H7 (cell line): ENCODE data around the gene SH3D19. TPM values are rescaled to one million over a fixed set of nuclear protein-coding genes. Genes with fewer than 3 reads are reported as not detected.

Experiments
- DNase-seq: peaks from one replicate; pipeline ENCODE4 v3.0.0; 2012
- H3K27me3 ChIP-seq: 2 replicates; pipeline ENCODE4 v1.6.0; 2011; ENCODE audit warnings: mild to moderate bottlenecking, low read length; ENCODE audit not compliant: control insufficient read depth, insufficient read depth
- H3K36me3 ChIP-seq: replicated peaks from 2 replicates; pipeline ENCODE4 v1.5.1; 2011; ENCODE audit warnings: low read length; ENCODE audit not compliant: control insufficient read depth, insufficient read depth
- H3K4me3 ChIP-seq: 2 replicates; pipeline ENCODE4 v1.5.1; 2011; ENCODE audit warnings: low read depth, mild to moderate bottlenecking, control low read depth, low read length, moderate library complexity; ENCODE audit not compliant: insufficient read depth
- total RNA-seq: library from RNA; depleted of rRNA; stranded (reverse); fragments of >200 nt; shearing (Covaris generic); gene quantifications from 2 replicates; pipeline ENCODE4 v1.2.3, GENCODE V29; 2014

SH3D19 gene
- total RNA-seq, 1 experiment from 2014 or later, result 24.8 TPM

DNA sequence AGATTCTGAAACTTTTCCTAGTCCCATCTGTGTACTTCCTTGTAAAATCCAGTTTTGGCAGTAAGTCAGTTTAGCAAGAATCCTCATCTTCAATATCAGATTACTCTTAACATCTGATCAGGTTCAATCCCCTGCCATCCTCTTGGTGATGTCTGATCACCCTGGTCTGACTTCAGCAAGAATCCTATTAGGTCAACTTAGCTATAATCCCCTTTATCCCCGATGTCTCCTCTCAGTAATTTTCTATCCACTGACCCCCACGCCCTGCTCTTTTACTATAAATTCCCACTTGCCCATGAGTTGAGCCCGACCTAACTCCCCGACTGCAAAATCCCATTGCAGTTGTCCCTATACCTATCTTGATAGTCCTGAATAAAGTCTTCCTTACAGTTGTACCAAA is 106.3 kb downstream of the SH3D19 start:
- no peak overlapping the region for H3K4me3 ChIP-seq
- H3K36me3 ChIP-seq, result 0 out of 2 replicates have a peak, but pooled peaks cover 1% of the 10 kb centered on the region
- no peak for DNase-seq
- no peaks in the 10 kb centered on the region for H3K27me3 ChIP-seq

DNA sequence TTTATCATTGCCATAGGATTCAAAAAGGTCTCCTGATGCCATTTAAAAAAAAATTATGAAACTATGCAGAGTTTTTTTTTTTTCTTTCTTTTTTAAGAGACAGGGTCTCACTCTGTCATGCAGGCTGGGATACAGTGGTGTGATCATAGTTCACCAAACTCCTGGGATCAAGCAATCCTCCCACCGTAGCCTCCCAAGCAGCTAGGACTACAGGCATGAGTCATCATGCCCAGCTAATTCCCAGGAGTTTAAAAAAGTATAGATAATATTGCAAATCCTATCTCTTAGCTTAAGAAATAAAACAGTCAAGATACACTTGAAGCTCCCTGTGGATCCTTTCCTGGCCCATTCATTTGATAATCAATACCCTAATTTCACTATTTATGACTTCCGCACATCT is 107.1 kb downstream of the SH3D19 start:
- Histone ChIP-seq H3K4me3 (no peak overlapping the region), H3K36me3 (0 out of 2 replicates have a peak, but pooled peaks cover 1% of the 10 kb centered on the region), H3K27me3 (no peaks in the 10 kb centered on the region)
- no peak for DNase-seq

DNA sequence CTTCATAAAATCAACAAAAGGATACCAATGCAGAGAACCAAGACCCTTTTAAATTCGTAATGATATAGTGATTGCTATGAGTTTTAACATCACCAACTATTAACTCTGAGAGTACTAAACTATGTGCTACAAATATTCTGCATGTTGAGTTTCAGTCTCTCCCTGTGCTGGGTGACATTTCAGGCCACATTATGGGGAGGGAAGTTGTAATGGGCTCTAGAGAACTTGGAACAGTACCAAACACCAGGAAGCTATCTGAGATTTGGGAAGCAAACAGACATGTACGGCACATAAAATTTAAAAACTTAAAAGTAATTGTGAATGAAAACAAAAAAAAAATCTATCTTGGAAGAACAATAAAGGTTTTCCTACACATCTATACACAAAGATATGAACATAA is 108.1 kb downstream of the SH3D19 start:
- H3K4me3 ChIP-seq, result no peak overlapping the region
- 0 out of 2 replicates have a peak, but pooled peaks cover 1% of the 10 kb centered on the region for H3K36me3 ChIP-seq
- no peaks in the 10 kb centered on the region for H3K27me3 ChIP-seq
- DNase-seq, result no peak

DNA sequence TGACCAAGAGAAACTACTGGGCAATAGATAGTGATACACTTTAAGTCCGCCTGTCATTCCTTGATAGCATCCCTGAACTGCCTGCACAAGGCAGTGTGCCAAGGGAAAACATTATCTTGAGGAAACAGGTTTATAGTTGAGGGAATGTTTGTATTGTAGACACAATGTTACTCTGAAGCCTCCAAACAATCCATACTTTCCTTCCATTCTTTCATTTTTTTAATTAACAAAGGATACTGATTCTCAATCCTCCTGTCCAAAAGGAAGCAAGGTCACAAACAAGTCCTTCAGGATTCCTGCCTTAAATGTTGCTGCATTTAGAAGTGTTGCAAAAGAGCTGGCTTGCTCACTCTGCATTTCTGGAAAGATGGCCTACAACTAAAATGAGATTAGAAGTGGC is 110.1 kb downstream of the SH3D19 start:
- Histone ChIP-seq H3K36me3 (0 out of 2 replicates have a peak, but pooled peaks cover 1% of the 10 kb centered on the region), H3K27me3 (no peaks in the 10 kb centered on the region), H3K4me3 (no peak overlapping the region)
- no peak for DNase-seq

DNA sequence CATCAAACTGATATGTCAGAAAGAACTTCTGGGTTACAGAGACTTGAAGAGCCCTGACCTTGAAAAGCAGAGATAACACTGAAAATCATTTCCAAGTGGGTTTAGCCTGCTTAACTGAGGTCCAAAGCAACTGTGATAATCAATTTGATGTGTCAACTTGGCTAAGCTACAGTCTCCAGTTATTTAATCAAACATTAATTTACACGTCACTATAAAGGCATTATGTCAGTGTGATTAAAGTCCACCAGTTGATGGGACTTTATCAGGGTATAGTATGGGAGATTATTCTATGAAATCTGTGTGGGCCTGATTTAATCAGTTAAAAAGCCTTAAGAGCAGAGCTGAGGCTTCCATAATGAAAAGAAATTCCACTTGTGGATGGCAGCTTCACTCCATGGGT is 117.5 kb downstream of the SH3D19 start:
- Histone ChIP-seq H3K27me3 (no peaks in the 10 kb centered on the region), H3K36me3 (no peaks in the 10 kb centered on the region), H3K4me3 (no peak overlapping the region)
- no peak for DNase-seq

DNA sequence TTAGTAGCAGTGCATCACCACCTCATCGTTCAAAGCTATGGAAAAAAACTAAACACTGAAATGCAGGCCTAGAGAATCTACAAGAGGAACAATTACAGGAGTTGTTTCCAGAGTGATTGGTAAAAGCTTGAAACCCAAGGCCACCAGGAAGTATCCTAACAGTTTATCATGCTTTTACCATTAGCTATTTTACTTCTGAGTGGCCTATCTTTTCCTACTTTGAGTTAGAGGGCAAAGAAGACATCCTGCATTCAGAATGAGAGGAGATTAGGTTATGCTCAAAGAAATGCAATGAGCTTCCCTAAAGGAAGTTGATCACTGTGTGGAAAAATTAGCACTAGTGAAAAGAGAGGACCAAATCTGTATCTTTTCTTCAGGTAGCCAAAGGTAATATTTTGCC is 118.2 kb downstream of the SH3D19 start:
- no peaks in the 10 kb centered on the region for H3K27me3 ChIP-seq
- no peaks in the 10 kb centered on the region for H3K36me3 ChIP-seq
- no peak for DNase-seq
- H3K4me3 ChIP-seq, result no peak overlapping the region

DNA sequence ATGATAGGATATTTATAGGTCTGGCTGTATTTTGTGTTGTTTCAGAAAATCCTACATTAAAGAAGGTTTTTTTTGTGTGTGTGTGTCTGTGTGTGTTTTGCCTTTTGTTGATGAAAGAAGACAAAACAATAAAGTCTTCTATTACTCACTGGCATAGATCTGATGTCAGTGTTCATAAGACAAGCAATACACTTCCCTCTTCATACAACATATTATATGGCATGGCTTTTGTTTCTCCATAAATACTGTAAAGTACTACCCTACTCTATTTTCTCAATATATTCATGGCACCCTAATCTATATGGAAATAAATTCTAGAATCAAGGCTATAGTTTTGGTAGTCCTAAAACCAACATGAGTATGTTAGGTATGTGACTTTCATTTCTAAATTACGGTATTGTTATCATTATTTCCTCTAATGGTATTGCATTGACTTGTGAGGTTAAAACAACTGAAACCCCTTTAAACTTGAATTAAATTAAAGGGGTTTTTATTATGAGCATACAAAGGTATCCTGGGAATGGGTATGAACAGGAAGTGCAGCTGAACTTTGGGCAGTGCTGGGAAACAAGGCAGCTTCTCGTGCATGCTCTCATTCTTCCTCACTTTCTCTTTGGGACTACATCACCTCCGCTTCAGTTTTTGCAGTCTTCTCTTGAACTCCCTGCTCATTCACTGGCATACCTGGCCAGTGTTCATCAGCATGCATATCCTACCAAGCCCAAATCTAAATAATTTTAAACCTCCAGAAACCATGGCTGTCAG is 119.0 kb downstream of the SH3D19 start:
- Histone ChIP-seq H3K4me3 (no peak overlapping the region), H3K36me3 (no peaks in the 10 kb centered on the region), H3K27me3 (no peaks in the 10 kb centered on the region)
- DNase-seq, result no peak

DNA sequence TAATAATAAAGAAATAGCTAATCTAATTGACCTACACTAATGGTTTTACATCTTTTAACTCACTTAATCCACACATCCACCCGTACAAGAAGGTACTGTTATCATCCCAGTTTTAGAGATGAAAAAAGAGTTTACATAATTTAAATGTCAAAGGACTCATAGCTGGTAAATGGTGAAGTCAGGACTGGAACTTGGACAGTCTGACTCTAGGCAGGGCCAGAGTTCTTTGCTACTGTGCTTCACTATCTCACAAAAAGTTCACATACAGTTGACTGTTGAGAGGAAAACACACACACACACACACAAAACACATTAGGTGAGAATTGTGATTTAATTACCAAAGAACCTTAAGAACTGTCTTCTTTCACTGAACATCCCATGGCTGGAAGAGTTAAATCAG is 119.7 kb downstream of the SH3D19 start:
- DNase-seq, result no peak
- Histone ChIP-seq H3K36me3 (no peaks in the 10 kb centered on the region), H3K27me3 (no peaks in the 10 kb centered on the region), H3K4me3 (no peak overlapping the region)

DNA sequence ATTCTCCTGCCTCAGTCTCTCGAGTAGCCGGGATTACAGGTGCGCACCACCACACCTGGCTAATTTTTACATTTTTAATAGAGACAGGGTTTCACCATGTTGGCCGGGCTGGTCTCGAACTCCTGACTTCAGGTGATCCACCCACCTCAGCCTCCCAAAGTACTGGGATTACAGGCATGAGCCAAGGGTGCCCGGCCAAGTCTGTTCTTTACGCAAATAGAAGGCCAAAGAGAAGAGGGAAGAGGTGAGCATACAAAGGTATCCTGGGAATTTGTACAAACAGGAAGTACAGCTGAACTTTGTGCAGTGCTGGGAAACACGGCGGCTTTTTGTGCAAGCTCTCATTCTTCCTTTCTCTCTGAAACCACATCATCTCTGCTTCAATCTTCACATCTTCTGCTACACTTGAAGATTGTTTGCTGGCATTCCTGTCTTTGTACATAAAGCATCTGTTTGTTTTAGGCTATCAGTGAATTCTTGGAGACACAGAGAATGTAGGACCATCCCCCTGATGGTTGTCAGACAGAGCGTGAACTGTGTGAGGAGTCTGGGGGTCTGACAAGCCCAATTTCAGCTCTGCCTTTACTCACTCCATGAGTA is 120.4 kb downstream of the SH3D19 start:
- no peak for DNase-seq
- no peaks in the 10 kb centered on the region for H3K27me3 ChIP-seq
- H3K36me3 ChIP-seq, result no peaks in the 10 kb centered on the region
- no peak overlapping the region for H3K4me3 ChIP-seq

DNA sequence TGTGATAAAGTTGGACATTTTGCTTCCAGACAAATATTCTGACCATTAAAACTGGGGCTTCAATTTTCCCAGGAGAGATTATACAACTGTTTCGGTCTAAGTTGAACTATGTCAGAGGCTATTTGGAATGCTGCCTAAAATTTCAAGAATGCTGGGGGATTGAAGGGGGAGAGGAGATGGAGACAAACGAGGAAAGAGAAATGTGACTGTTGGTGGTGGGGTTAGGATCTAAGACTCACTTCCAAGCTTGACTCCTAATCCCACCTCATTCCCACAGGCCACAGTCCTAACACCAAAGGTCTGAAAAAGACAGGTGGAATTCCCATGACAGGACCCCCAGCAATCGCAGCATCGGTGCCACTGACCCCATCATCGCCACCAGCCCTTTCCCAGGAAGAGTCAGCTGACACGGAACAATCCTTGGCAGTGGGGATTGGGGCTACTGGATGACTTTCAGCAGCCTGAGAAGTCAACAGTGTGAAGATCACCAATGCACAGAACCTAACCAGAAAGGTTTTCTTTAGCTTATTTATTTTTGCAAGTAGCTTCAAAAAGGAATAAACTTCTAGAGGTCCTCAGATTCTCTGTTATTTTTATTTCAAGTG is 122.5 kb downstream of the SH3D19 start:
- DNase-seq, result no peak
- H3K27me3 ChIP-seq, result no peaks in the 10 kb centered on the region
- no peak overlapping the region for H3K4me3 ChIP-seq
- no peaks in the 10 kb centered on the region for H3K36me3 ChIP-seq

DNA sequence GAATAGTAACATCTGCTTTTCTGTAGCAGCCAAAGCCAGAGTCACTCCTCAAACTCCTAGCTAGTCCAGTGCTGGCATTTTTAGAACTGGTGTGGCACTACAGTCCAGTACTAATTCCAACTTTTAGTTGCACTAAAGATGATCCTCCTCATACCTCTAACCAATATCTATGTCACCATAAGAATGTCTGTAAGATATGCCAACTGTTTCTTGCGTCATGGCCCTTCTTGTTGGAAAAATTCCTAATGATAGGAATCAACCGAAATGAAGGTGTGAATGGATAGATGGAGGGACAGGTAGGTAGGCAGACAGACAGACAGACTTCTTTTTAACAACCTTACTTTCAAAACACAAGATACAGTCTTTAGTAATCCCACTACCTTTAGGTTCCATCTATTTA is 123.0 kb downstream of the SH3D19 start:
- Histone ChIP-seq H3K4me3 (no peak overlapping the region), H3K27me3 (no peaks in the 10 kb centered on the region), H3K36me3 (no peaks in the 10 kb centered on the region)
- no peak for DNase-seq

DNA sequence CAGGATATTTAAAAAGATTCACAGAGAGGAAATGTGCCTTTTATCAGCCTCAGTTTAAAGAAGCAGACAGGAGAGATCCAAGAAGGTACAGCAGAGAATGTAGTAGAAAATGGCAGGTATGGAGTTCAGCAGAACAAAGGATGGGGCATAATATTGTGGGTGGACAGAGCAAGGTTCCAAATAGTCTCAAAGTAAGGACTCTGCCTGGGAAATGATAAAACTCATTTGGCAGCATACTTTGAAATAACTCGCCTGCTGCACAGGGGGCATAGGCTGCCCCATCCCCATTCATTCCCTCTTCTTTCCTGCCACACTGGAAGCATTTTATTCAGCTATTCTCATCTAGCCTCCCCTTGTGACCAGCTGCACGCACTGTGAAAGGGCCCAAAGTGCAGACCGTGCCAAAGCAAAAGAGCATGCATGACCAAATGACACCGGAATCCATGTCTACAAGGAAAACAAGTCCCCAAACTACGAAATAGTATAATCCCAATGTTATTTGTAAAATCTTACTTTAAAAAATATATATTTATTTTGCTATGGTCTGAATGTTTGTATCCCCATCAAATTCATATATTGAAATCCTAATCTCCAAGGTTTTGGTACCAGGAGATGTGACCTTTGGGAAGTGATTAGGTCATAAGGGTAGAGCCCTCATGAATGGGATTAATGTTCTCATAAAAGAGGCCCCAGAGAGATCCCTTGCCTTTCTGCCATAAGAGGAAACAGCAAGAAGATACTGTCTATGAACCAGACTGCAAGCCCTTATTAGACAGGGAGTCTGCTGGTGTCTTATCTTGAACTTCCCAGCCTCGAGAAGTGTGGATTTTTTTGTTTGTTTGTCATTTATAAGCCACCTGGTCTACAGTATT is 125.8 kb downstream of the SH3D19 start:
- no peaks in the 10 kb centered on the region for H3K36me3 ChIP-seq
- H3K27me3 ChIP-seq, result no peaks in the 10 kb centered on the region
- DNase-seq, result no peak
- H3K4me3 ChIP-seq, result no peak overlapping the region

DNA sequence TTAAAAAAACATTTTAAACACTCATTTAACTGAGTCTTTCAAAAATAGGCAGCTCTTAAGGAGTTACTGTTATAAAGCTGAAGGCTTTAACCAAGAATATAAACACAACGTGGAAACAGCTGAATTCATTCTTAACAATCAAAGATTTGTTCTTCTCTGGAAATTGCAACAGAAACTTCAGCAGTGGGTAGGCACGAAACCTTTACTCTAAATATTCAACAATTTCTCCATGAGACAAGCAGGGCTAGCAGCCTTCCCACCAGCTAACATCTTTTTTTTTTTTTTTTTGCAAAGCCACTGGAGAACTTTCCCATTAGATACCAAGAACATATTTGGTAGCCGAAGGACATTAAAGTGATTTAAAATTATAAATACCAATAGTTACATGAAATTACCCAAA is 126.7 kb downstream of the SH3D19 start:
- no peak for DNase-seq
- Histone ChIP-seq H3K27me3 (no peaks in the 10 kb centered on the region), H3K36me3 (no peaks in the 10 kb centered on the region), H3K4me3 (no peak overlapping the region)

DNA sequence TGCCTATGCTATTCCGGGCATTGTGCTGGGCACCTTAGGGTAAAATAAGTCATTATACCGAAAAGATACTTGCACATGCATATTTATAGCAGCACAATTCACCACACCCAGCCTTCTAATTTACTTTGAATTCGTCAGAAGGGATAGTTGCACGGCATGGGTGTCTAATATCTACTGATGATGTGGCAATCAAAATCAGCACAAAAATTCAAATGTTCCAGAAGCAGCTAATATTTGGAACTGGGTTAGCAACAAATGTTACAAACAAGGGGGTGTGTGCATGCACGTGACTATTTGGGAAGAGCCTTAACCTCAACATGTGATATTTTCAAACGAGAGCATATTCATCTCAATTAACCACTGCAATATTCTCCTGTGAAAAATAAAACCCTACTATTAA is 128.2 kb downstream of the SH3D19 start:
- no peak for DNase-seq
- Histone ChIP-seq H3K36me3 (no peaks in the 10 kb centered on the region), H3K27me3 (no peaks in the 10 kb centered on the region), H3K4me3 (no peak overlapping the region)
